GM18505 (cell line): ENCODE results near the gene RPS6KA4.

ENCODE experiments used
- ATAC-seq: cut with Tn5 transposase; IDR thresholded peaks from one replicate; pipeline ENCODE4 v1.9.1; 2021; ENCODE audit not compliant: unreplicated experiment
- POLR2A ChIP-seq: IDR thresholded peaks from 4 replicates; pipeline ENCODE4 v1.6.1; 2011; ENCODE audit warnings: borderline replicate concordance; ENCODE audit not compliant: insufficient read depth, insufficient read length; ENCODE audit errors: extremely low read depth

RPS6KA4 gene

DNA sequence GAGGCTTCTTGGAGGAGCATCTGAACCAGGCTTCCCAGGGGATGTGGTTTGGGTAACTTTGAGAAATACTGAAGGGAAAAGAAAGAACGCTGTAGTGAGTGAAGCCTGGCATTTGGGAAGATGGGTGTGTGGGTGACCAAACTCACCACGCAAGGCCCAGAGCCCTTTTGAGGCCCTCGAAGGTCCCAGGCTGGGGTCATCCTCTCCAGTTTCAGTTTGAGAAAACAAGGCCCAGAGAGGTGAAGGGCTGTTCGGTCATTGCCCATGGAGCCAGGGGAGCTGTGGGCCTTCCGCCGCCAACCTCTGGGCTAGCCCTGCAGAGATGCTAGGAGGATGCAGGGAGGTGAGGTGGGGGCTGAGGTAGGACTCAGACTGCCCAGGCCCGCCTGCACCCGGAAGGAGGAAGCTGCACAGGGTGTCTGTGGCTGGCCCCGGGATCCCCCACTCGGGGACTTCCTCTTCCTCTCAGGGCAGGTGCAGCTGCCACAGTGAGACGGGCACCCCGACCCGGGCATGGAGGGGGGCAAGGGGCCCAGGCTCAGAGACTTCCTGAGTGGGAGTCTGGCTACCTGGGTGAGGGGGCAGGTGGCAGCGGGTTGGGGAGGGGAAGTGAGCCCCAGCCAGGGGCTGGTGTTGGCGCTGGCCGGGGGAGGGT lies 19.1 kb upstream of the RPS6KA4 start, which contains the start of gene CCDC88B:
TSS of gene CCDC88B (plus strand) at position 451 of the 655 bp plus-strand sequence. CDS start at position 514, 63 bp downstream.
- peak; percentile 38 for ATAC-seq

GRCh38 chr11:64340671-64341335 lies 18.2 kb upstream of the RPS6KA4 start:
- TF ChIP-seq POLR2A = peak; percentile 52
- ATAC-seq = peak; percentile 35

More for the DNA sequence above, 19.1 kb upstream of the RPS6KA4 start, which contains the start of gene CCDC88B:
- peak; percentile 65 for TF ChIP-seq POLR2A

- no peak for ATAC-seq
Observed at GRCh38 chr11:64341429-64341828, 17.5 kb upstream of the RPS6KA4 start.

DNA sequence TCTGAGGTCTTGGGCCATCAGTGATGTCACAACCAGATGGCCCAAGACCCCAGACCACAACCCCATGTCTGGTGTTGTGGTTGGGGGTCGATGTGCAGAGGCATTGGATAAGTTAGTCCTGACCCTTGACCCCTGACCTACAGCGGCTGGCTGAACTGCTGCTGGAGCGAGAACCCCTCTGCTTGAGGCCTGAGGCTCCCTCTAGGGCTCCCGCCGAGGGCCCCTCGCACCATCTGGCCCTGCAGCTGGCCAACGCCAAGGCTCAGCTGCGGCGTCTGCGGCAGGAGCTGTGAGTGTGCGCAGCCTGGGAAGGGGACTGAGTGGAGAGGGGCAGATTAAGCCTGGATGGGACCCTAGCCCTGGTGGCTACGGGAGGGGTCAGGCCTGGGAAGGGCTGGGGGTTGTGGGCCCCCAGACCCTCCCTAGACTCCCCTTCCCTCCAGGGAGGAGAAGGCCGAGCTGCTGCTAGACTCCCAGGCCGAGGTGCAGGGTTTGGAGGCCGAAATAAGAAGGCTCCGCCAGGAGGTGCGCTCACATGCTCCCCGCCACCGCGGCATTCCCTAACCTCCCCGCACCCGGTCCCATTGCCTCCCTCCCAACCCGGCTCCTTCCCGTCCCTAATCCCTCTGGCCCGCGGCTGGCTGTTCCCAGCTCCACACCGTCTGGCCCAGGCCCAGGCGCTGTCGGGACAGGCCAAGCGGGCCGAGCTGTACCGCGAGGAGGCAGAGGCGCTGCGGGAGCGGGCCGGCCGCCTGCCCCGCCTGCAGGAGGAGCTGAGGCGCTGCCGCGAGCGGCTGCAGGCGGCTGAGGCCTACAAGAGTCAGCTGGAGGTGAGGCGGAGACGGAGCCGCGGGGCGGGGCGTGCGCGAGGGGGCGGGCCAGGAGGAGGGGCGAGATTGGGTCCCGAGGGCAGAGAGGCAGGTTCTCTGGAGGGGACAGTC lies 16.8 kb upstream of the RPS6KA4 start:
- no peak for TF ChIP-seq POLR2A
- peak; percentile 48 for ATAC-seq

More at GRCh38 chr11:64341429-64341828, 17.5 kb upstream of the RPS6KA4 start:
- no peak for TF ChIP-seq POLR2A

DNA sequence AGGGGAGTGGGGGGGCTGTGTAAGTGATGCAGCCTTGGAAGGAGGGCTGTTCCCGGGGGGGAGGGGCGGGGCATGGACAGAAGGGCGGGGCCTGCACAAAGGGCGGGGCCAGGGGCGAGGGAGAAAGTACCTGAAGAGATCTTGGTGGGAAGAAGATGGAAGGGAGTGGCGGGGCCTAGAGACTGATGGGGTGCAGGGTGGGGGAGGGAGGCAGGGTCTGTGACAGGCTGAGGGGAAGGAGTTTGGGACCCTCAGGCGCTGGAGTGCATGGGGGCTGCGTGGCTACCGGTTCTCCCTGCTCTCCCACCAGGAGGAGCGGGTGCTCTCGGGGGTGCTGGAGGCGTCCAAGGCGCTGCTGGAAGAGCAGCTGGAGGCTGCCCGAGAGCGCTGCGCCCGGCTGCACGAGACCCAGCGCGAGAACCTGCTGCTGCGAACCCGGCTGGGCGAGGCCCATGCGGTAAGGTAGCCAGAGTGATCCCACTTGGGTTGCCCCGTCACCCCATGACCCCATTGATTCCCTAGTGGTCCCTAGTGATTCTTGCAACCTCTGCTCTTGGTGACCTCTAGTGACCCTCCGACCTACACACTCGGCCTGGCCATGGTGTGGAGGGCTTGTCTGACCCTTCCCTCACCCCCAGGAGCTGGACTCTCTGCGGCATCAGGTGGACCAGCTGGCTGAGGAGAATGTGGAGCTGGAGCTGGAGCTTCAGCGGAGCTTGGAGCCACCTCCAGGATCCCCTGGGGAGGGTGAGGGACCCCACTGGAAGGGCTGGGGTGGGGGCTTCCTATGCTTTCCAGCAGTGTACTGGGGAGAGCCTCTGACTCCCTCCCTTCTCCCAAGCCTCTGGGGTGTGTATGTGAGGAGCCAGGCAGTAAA lies 15.9 kb upstream of the RPS6KA4 start:
- ATAC-seq = no peak
- TF ChIP-seq POLR2A = no peak

GRCh38 chr11:64343767-64344559 lies 15.0 kb upstream of the RPS6KA4 start:
- no peak for ATAC-seq
- TF ChIP-seq POLR2A = no peak

DNA sequence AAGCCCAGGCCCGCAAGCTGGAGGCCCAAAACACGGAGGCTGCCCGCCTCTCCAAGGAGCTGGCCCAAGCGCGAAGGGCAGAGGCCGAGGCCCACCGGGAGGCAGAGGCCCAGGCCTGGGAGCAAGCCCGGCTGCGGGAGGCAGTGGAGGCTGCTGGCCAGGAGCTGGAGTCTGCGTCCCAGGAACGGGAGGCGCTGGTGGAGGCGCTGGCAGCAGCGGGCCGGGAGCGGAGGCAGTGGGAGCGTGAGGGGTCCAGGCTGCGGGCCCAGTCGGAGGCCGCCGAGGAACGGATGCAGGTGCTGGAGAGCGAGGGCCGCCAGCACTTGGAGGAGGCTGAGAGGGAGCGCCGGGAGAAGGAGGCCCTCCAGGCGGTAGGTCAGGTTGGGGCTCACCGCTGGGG lies 14.2 kb upstream of the RPS6KA4 start:
- TF ChIP-seq POLR2A = no peak
- no peak for ATAC-seq

GRCh38 chr11:64347193-64347867 lies 11.6 kb upstream of the RPS6KA4 start:
- no peak for TF ChIP-seq POLR2A
- no peak for ATAC-seq

- ATAC-seq = no peak
- no peak for TF ChIP-seq POLR2A
Observed at GRCh38 chr11:64348383-64349024, 10.5 kb upstream of the RPS6KA4 start.

- no peak for TF ChIP-seq POLR2A
- no peak for ATAC-seq
Observed at GRCh38 chr11:64349025-64349387, 10.0 kb upstream of the RPS6KA4 start.

DNA sequence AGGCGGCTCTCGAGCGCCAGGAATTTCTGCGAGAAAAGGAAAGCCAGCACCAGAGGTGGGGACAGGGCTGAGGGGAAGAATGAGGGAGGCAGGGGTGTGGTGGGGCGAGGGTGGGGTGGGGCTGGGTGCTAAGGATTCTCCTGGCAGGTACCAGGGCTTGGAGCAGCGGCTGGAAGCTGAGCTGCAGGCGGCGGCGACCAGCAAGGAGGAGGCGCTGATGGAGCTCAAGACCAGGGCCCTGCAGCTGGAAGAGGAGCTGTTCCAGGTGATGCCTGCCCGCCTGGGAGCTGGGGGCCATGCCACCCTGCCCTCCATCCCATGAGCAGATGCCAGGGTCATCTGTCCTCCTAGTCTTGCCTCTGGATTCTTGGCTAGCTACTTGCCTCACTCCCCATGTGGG lies 9.6 kb upstream of the RPS6KA4 start:
- TF ChIP-seq POLR2A = no peak
- ATAC-seq = no peak
